ENCODE data around the gene AOAH. TPM values are rescaled to one million over a fixed set of nuclear protein-coding genes. Genes with fewer than 3 reads are reported as not detected.
"Not testable (repeated sequence)": the region's sequence is repeated elsewhere in the genome, so short reads cannot be mapped to it uniquely, and the experiment has no call there.

Gene AOAH
- total RNA-seq, 2 experiments from 2014 or later = 19.4 to 26.8 TPM

DNA sequence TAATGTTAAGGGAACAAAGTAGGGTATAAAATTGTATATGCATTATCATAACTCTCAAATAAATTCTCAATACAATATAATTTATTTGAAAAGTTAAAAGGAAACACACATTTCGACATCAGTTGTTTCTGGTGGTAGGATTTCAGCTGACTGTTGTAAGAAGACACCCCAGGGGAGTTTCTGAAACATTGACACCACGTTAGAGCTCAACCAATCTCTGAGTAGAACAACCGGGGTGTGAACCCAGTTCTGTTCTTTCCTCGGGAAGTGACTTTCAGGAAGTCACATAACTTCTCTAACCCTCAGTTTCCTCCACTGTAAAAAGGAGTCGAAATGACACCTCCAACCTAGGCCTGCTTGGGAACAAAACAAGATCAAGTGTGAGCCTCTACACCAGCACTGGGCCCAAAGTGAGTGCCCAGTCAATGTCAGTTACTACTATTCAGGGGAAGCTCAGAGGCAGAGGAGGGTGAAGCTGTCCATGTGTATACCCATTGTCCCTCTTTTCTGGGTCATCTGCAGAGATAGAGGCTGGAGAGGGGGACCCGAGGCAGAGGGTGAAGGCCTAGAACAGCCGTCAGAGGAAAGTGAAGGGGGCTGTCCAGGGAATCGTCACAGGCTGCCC lies 67.1 kb downstream of the AOAH start:
- peaks cover 1% of the 10 kb centered on the region for H3K9me3 Mint-ChIP-seq
- POLR2A ChIA-PET = no interaction called here
- H3K27me3 Mint-ChIP-seq = no peaks in the 10 kb centered on the region
- peak; percentile 32 for ATAC-seq (ENCODE audit: low read depth)
- peaks cover 17% of the 10 kb centered on the region for H3K36me3 Mint-ChIP-seq
- peak overlapping the region; percentile 85 for H3K27ac Mint-ChIP-seq
- no peak for DNase-seq
- H3K4me1 Mint-ChIP-seq = peaks cover 12% of the 10 kb centered on the region
- peak overlapping the region; percentile 57 for H3K4me3 Mint-ChIP-seq

DNA sequence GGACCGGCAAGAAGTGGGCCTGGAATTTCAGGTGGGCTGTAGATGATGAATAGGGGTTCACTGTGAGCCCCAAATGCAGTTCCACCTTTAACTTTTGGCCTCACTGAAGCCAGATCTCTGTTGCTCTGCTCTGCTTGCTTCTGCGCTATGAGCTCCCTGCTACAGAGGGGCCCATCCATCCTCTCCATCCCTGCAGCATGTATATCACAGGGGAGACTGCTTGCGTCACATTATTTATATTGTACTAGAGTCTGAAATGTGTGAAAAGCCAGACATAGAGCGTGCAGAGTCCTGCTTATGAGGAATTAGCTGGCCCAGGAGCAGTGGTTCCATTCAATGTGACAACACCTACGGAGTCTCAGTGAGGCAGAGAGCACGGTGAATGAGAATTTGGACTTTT lies 69.9 kb downstream of the AOAH start:
- no peak overlapping the region for H3K4me3 Mint-ChIP-seq
- peaks cover 22% of the 10 kb centered on the region for H3K36me3 Mint-ChIP-seq
- H3K27ac Mint-ChIP-seq = no peak overlapping the region

DNA sequence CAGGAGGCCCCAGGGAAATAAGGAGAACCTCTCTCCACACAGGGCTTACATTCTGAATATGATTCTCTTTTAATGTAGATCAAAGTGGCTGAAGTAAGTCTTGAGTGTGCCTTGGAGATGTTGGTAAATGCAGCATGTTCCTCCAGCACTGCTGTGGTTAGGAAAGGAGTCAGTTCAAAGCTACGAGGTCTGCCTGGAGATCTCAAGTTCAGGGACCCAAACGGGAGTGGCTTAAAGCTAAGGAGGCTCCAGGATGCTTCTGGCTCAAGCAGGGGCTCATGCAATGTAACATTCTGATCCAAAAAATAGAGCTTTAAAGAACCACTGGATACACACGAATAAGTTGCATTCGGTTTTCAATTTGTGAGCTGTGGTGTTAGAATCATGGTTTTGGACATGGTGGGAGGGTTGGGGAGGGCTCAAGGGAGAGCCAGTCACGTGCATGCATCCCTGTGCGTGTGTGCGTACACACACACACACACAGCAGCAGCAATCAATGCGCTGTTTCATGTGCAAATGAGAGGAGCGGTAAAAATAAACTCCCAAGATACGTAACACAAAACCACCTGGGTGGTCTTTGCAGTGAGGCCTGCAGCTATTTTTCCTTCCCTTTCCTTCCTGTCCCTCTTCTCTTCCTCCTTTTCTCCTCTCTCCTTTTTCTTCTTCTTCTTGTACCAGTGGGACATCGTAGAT lies 70.5 kb downstream of the AOAH start:
- DNase-seq (no peak), ATAC-seq (ENCODE audit: low read depth) (no peak)
- POLR2A ChIA-PET = no interaction called here
- peaks cover 10% of the 10 kb centered on the region for H3K4me1 Mint-ChIP-seq
- H3K27ac Mint-ChIP-seq = no peak overlapping the region
- H3K9me3 Mint-ChIP-seq = peaks cover 4% of the 10 kb centered on the region
- H3K27me3 Mint-ChIP-seq = no peaks in the 10 kb centered on the region
- H3K4me3 Mint-ChIP-seq = no peak overlapping the region
- peaks cover 25% of the 10 kb centered on the region for H3K36me3 Mint-ChIP-seq

More for the DNA sequence above, 69.9 kb downstream of the AOAH start:
- no peaks in the 10 kb centered on the region for H3K27me3 Mint-ChIP-seq
- peaks cover 10% of the 10 kb centered on the region for H3K4me1 Mint-ChIP-seq
- no peak for ATAC-seq (ENCODE audit: low read depth)
- no peak for DNase-seq
- H3K9me3 Mint-ChIP-seq = peaks cover 4% of the 10 kb centered on the region
- POLR2A ChIA-PET = no interaction called here

- Mint-ChIP-seq H3K36me3 (peaks cover 25% of the 10 kb centered on the region), H3K27ac (no peak overlapping the region), H3K4me3 (no peak overlapping the region), H3K9me3 (peaks cover 4% of the 10 kb centered on the region), H3K4me1 (peaks cover 10% of the 10 kb centered on the region), H3K27me3 (no peaks in the 10 kb centered on the region)
- POLR2A ChIA-PET = no interaction called here
- ATAC-seq (ENCODE audit: low read depth) (no peak), DNase-seq (no peak)
Measured at GRCh38 chr7:36653008-36653662, 71.2 kb downstream of the AOAH start.

- peaks cover 4% of the 10 kb centered on the region for H3K9me3 Mint-ChIP-seq
- H3K4me3 Mint-ChIP-seq = no peak overlapping the region
- ATAC-seq (ENCODE audit: low read depth) (no peak), DNase-seq (no peak)
- H3K4me1 Mint-ChIP-seq = peaks cover 5% of the 10 kb centered on the region
- peaks cover 23% of the 10 kb centered on the region for H3K36me3 Mint-ChIP-seq
- no peaks in the 10 kb centered on the region for H3K27me3 Mint-ChIP-seq
- POLR2A ChIA-PET = no interaction called here
- no peak overlapping the region for H3K27ac Mint-ChIP-seq
Measured at GRCh38 chr7:36652431-36652830, 71.9 kb downstream of the AOAH start.

DNA sequence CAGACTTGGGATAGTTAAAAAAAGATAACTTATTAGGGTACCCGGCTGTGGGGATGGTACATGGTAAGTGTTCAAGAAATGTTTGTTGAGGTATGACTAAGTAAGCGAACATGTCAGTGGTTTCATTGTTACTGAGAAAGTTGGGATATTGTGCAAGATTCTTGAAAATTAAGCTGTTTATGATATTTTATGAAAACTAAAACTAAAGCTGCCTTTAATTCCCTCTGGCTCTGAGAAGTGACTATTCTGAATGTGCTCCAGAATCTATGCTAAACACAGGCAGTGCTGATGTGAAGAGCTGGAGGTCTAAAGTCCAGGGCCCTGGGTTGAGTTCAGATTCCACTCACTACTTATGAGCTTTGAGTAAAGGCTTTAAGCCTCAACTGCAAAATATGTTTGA lies 72.9 kb downstream of the AOAH start:
- H3K4me1 Mint-ChIP-seq = no peaks in the 10 kb centered on the region
- ATAC-seq (ENCODE audit: low read depth) (no peak), DNase-seq (no peak)
- no peaks in the 10 kb centered on the region for H3K27me3 Mint-ChIP-seq
- no peak overlapping the region for H3K27ac Mint-ChIP-seq
- peaks cover 21% of the 10 kb centered on the region for H3K36me3 Mint-ChIP-seq
- no peak overlapping the region for H3K4me3 Mint-ChIP-seq
- peaks cover 4% of the 10 kb centered on the region for H3K9me3 Mint-ChIP-seq
- POLR2A ChIA-PET = no interaction called here

DNA sequence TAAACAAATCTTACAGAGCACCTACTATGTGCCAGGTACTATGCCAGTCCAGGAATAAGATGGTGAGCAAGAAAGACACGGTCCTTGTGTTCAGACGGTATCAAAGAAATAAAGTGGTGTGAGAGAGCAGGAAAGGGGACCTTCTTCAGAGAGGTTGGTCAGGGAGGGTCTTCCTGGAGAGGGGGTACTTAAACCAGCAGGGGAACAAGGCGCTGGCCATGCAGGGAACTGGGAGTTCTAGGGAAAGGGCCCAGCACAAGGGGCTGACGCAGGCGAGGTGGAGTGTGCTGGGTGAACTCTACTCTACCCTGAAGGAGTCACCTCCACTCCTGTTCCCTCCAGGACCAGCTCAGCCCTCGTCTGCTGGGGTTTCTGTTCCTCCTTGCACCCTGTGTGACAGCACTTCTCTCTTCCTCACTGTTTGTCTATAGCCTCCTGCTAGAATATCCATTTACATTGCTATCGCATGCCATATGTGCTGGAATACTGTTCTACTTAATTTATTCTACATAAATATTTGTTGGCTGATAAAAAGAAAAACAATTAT lies 73.5 kb downstream of the AOAH start:
- Mint-ChIP-seq H3K27ac (no peak overlapping the region), H3K27me3 (no peaks in the 10 kb centered on the region), H3K36me3 (peaks cover 16% of the 10 kb centered on the region), H3K9me3 (peaks cover 4% of the 10 kb centered on the region), H3K4me1 (no peaks in the 10 kb centered on the region), H3K4me3 (no peak overlapping the region)
- ATAC-seq (ENCODE audit: low read depth) (no peak), DNase-seq (no peak)
- POLR2A ChIA-PET = no interaction called here

DNA sequence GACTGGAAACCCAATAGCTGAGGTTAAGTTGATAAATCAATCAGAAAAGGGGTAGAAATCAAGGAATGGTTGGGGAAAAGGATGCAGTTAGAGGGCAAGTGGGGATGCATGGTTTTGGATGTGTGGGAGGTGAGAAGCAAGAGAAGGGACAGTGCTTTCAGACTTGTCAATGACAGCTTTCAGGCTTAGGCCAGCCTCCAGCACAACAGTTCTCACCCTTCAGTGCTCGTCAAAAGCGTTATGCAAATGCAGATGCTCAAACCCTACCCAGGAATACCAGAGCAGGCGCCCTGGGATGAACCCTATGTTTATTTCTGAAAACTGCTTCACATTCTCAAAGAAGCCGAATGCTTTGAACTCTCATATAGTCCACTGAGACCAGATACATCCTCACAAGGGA lies 74.0 kb downstream of the AOAH start:
- Mint-ChIP-seq H3K27me3 (no peaks in the 10 kb centered on the region), H3K4me3 (no peak overlapping the region), H3K27ac (no peak overlapping the region), H3K36me3 (peaks cover 13% of the 10 kb centered on the region), H3K9me3 (peaks cover 4% of the 10 kb centered on the region), H3K4me1 (no peaks in the 10 kb centered on the region)
- ATAC-seq (ENCODE audit: low read depth) = no peak
- POLR2A ChIA-PET = no interaction called here
- no peak for DNase-seq

DNA sequence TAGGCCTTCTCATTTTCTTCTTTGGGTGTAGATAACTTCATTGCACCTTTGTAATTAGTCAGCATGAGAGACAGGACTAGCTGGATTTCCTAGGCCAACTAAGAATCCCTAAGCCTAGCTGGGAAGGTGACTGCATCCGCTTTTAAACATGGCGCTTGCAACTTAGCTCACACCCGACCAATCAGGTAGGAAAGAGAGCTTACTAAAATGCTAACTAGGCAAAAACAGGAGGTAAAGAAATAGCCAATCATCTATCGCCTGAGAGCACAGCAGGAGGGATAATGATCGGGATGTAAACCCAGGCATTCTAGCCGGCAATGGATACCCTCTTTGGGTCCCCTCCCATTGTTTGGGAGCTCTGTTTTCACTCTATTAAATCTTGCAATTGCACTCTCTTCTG lies 75.0 kb downstream of the AOAH start:
- ATAC-seq (ENCODE audit: low read depth); H3K9me3 Mint-ChIP-seq; POLR2A ChIA-PET; H3K36me3 Mint-ChIP-seq; H3K4me3 Mint-ChIP-seq; H3K27ac Mint-ChIP-seq; H3K4me1 Mint-ChIP-seq; H3K27me3 Mint-ChIP-seq; DNase-seq: not testable (repeated sequence)

DNA sequence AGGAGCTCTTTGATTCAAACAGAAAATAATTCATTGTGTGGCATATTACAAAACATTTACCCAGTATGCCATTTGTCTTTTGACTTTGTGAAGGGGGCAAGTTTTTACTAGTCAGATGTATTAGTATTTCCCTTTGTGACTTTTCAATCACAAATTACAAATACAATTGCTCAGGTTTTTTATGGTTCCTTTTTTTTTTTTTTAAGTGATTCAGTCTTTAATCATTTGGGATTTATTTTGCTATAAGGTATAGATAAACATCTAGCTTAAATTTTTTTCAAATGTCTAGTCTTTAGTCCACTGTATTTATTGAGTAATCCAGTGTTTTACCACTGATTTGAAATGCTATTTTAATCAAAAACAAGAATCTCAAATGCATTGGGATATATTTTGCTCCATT lies 75.9 kb downstream of the AOAH start:
- DNase-seq = no peak
- H3K4me3 Mint-ChIP-seq = no peak overlapping the region
- peaks cover 13% of the 10 kb centered on the region for H3K36me3 Mint-ChIP-seq
- no peaks in the 10 kb centered on the region for H3K27me3 Mint-ChIP-seq
- no peak for ATAC-seq (ENCODE audit: low read depth)
- H3K9me3 Mint-ChIP-seq = peaks cover 3% of the 10 kb centered on the region
- H3K4me1 Mint-ChIP-seq = no peaks in the 10 kb centered on the region
- H3K27ac Mint-ChIP-seq = no peak overlapping the region
- POLR2A ChIA-PET = no interaction called here

DNA sequence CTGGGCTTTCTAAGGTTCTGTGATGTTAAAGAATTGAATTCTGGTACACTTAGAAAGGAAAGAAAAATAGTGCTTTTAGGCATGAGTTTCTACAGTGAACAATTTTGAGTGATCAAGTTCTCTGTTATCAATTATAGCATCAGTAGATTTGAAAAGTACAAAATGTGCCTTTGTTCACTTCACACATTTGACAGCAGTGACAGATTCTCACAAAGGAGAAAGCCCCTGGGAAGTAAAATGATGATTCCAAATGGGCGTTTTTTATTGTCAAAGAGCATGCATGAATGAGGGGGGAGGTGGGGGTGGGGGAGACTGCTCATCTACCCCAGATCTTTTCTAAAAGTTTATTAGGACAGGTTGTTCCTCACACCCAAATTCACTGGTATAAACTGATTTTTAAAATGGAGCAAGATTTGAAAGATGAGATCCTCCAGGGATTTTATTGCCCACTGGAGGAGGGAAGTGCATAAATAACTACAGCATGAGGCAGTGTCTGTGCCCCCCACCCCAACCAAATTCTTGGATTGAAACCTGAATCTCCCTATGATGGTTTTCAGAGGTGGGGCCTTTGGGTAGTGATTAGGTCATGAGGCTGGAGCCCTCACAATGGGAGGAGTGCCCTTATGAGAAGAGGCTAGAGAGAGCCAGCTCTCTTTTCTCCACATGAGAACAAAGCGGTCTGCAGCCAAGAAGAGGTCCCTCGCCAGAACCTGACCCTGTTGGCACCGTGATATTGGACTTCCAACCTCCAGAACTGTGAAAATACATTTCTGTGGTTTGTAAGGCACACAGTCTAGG lies 79.5 kb downstream of the AOAH start:
- POLR2A ChIA-PET = no interaction called here
- H3K27me3 Mint-ChIP-seq = no peaks in the 10 kb centered on the region
- ATAC-seq (ENCODE audit: low read depth) (no peak), DNase-seq (no peak)
- H3K36me3 Mint-ChIP-seq = peaks cover 12% of the 10 kb centered on the region
- H3K27ac Mint-ChIP-seq = no peak overlapping the region
- H3K4me3 Mint-ChIP-seq = no peak overlapping the region
- peaks cover 3% of the 10 kb centered on the region for H3K9me3 Mint-ChIP-seq
- H3K4me1 Mint-ChIP-seq = peaks cover 13% of the 10 kb centered on the region

- Mint-ChIP-seq H3K9me3 (no peaks in the 10 kb centered on the region), H3K27ac (no peak overlapping the region), H3K36me3 (peaks cover 9% of the 10 kb centered on the region), H3K4me1 (peaks cover 36% of the 10 kb centered on the region), H3K4me3 (no peak overlapping the region), H3K27me3 (no peaks in the 10 kb centered on the region)
- DNase-seq = no peak
- POLR2A ChIA-PET = no interaction called here
- ATAC-seq (ENCODE audit: low read depth) = no peak
Measured at GRCh38 chr7:36642414-36642813, 81.9 kb downstream of the AOAH start.

DNA sequence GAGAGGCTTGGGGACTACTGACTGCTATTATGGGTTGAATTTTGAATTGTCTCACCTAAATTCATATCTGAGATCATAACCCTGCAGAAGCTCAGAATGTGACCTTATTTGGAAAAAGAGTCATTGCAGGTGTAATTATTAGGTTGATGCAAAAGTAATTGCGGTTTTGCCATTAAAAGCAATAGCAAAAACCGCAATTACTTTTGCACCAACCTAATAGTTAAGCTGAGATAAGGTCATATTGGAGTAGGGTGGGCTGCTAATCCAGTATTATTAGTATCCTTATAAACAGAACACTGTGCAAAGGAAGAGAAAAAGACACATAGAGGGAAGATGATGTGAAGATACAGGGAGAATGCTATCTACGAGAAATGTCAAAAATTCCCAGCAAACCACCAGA lies 82.3 kb downstream of the AOAH start:
- POLR2A ChIA-PET = no interaction called here
- peaks cover 40% of the 10 kb centered on the region for H3K4me1 Mint-ChIP-seq
- H3K27ac Mint-ChIP-seq = no peak overlapping the region
- peaks cover 9% of the 10 kb centered on the region for H3K36me3 Mint-ChIP-seq
- H3K4me3 Mint-ChIP-seq = no peak overlapping the region
- H3K9me3 Mint-ChIP-seq = no peaks in the 10 kb centered on the region
- DNase-seq (no peak), ATAC-seq (ENCODE audit: low read depth) (no peak)
- no peaks in the 10 kb centered on the region for H3K27me3 Mint-ChIP-seq

Data from activated naive CD8-positive, alpha-beta T cell treated with anti-CD3 and anti-CD28 coated beads, Interleukin-2, amount 10 ng/mL, durations not matched to agents 7 days and 5 days (primary cell).